DOHH2 (cell line): ENCODE data around the gene PIK3CB.

Experiments used
- H3F3A ChIP-seq: fragments of 200-600 bp; sonication (generic), shearing (Covaris generic); 2 replicates; pipeline ENCODE4 v1.6.0; 2016; ENCODE audit warnings: antibody characterized with exemption, mild to moderate bottlenecking; ENCODE audit not compliant: control insufficient read depth, insufficient read depth
- H3K27ac ChIP-seq: fragments of 200-600 bp; sonication (generic); 2 replicates; pipeline ENCODE4 v1.5.1; 2014; ENCODE audit warnings: low read depth, mild to moderate bottlenecking, low read length, moderate library complexity
- H3K27me3 ChIP-seq: fragments of 200-600 bp; sonication (generic); 2 replicates; pipeline ENCODE4 v1.6.1; 2014; ENCODE audit warnings: mild to moderate bottlenecking, low read length, mixed read lengths; ENCODE audit not compliant: control insufficient read depth
- H3K36me3 ChIP-seq: fragments of 200-600 bp; sonication (generic); 2 replicates; pipeline ENCODE4 v1.6.1; 2014; ENCODE audit warnings: mild to moderate bottlenecking, low read length, moderate library complexity, mixed read lengths; ENCODE audit not compliant: control insufficient read depth
- H3K4me1 ChIP-seq: fragments of 200-600 bp; sonication (generic); 2 replicates; pipeline ENCODE4 v1.6.1; 2014; ENCODE audit warnings: mild to moderate bottlenecking, low read length, mixed read lengths; ENCODE audit not compliant: control insufficient read depth
- H3K4me2 ChIP-seq: fragments of 200-600 bp; sonication (generic); 2 replicates; pipeline ENCODE4 v1.6.0; 2014; ENCODE audit warnings: mild to moderate bottlenecking, low read length, moderate library complexity
- H3K4me3 ChIP-seq: fragments of 200-600 bp; sonication (generic); 2 replicates; pipeline ENCODE4 v1.5.1; 2014; ENCODE audit warnings: mild to moderate bottlenecking, low read length, mixed read lengths
- H3K79me2 ChIP-seq: fragments of 200-600 bp; sonication (generic); 2 replicates; pipeline ENCODE4 v1.6.1; 2014; ENCODE audit warnings: mild to moderate bottlenecking, low read length, mixed read lengths; ENCODE audit not compliant: control insufficient read depth
- H3K9me2 ChIP-seq: fragments of 200-600 bp; sonication (generic); replicated peaks from 2 replicates; pipeline ENCODE4 v1.6.1; 2014; ENCODE audit warnings: mild to moderate bottlenecking, low read length, mixed read lengths; ENCODE audit not compliant: control insufficient read depth
- H3K9me3 ChIP-seq: fragments of 200-600 bp; sonication (generic); 2 replicates; pipeline ENCODE4 v1.6.1; 2014; ENCODE audit warnings: antibody characterized with exemption, low read length, mixed read lengths; ENCODE audit not compliant: control insufficient read depth, insufficient read depth
- H4K20me1 ChIP-seq: fragments of 200-600 bp; sonication (generic); 2 replicates; pipeline ENCODE4 v1.6.0; 2014; ENCODE audit warnings: low read depth, mild to moderate bottlenecking, antibody characterized with exemption, low read length, moderate library complexity; ENCODE audit not compliant: control insufficient read depth, insufficient read depth
- EZH2phosphoT487 ChIP-seq: fragments of 200-600 bp; sonication (generic); IDR thresholded peaks from 2 replicates; pipeline ENCODE4 v1.6.1; 2017; ENCODE audit warnings: borderline replicate concordance, mild to moderate bottlenecking, antibody characterized with exemption, low read length, moderate library complexity, mixed read lengths
- TF ChIP-seq, protein P1 (sequence below): fragments of 200-600 bp; sonication (generic); IDR thresholded peaks from one replicate; pipeline ENCODE4 v1.5.1; 2014; ENCODE audit warnings: antibody characterized with exemption, mild to moderate bottlenecking, low read depth, low read length; ENCODE audit not compliant: poor library complexity, severe bottlenecking

PIK3CB gene

DNA sequence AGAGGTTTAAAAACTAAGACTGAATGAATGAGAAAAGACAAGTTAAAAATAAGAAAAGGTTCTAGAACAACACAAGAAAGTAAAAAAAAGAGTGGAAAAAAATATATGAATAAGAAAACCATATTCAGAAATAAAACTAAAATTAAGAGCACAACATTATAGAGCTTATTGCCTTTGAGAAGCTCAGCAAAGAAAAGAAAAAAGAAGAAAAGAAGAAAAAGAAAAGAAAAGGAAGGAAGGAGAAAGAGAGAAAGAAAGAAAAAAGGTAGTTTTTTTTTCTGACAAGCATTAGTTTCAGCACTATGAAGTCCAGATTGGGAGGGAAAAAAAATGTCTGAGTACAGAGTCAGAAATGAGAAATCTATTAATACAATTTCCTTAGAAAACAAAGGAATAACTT is 144.7 kb downstream of the PIK3CB start:
- no peaks in the 10 kb centered on the region for H3K9me3 ChIP-seq
- H4K20me1 ChIP-seq: no peaks in the 10 kb centered on the region
- peaks cover 17% of the 10 kb centered on the region for H3K36me3 ChIP-seq
- no peak overlapping the region for H3K27ac ChIP-seq
- no peaks in the 10 kb centered on the region for H3K79me2 ChIP-seq
- H3K9me2 ChIP-seq: no peaks in the 10 kb centered on the region
- peaks cover 49% of the 10 kb centered on the region for H3F3A ChIP-seq
- no peak overlapping the region for H3K4me3 ChIP-seq
- no peaks in the 10 kb centered on the region for H3K27me3 ChIP-seq
- TF ChIP-seq EZH2phosphoT487: no peak
- no peak overlapping the region for H3K4me2 ChIP-seq
- H3K4me1 ChIP-seq: peaks cover 55% of the 10 kb centered on the region

DNA sequence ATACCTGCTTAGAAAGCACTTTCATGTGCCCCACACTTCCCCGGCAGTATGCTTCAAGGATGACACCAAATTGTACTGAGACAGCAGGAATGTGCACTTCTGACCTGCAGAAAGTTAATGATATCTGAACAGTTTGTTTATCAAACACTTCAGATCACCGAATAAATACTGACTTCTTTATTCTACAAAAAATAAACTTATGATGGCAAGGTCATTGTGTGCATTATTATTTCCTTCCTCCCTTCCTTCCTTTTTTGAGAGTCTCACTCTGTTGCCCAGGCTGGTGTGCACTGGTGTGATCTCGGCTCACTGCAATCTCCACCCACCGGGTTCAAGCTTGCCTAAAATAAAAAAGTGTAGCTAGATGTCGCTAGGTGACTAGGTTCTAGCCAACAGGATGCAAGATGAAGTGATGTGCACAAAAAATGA is 145.8 kb downstream of the PIK3CB start:
- Histone ChIP-seq H3K36me3 (peaks cover 11% of the 10 kb centered on the region), H3K27me3 (no peaks in the 10 kb centered on the region), H3K4me2 (peak overlapping the region; percentile 65), H3K4me3 (peak overlapping the region; percentile 48), H4K20me1 (no peaks in the 10 kb centered on the region), H3K27ac (peak overlapping the region; percentile 97), H3K9me2 (no peaks in the 10 kb centered on the region), H3K9me3 (no peaks in the 10 kb centered on the region), H3F3A (peaks cover 49% of the 10 kb centered on the region), H3K4me1 (peaks cover 67% of the 10 kb centered on the region), H3K79me2 (no peaks in the 10 kb centered on the region)
- TF ChIP-seq, protein P1, sequence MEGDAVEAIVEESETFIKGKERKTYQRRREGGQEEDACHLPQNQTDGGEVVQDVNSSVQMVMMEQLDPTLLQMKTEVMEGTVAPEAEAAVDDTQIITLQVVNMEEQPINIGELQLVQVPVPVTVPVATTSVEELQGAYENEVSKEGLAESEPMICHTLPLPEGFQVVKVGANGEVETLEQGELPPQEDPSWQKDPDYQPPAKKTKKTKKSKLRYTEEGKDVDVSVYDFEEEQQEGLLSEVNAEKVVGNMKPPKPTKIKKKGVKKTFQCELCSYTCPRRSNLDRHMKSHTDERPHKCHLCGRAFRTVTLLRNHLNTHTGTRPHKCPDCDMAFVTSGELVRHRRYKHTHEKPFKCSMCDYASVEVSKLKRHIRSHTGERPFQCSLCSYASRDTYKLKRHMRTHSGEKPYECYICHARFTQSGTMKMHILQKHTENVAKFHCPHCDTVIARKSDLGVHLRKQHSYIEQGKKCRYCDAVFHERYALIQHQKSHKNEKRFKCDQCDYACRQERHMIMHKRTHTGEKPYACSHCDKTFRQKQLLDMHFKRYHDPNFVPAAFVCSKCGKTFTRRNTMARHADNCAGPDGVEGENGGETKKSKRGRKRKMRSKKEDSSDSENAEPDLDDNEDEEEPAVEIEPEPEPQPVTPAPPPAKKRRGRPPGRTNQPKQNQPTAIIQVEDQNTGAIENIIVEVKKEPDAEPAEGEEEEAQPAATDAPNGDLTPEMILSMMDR: peak; percentile 40
- no peak for TF ChIP-seq EZH2phosphoT487

DNA sequence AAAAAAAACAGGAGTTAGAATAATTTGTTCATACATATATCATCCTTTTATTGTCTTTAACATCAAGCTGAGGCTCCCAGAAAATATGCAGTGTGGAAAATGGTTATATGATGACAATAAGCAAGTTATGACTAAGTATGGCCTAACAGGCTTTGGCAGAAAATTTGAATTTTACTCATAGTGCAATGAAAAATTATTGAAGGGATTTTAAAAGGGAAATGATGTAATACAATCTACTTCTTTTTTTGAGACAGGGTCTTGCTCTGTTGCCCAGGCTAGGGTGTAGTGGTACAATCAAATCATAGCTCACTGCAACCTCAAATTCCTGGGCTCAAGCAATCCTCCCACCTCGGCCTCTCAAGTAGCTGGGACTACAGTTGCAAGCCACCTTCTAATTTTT is 147.5 kb downstream of the PIK3CB start:
- Histone ChIP-seq H3K27ac (peak overlapping the region; percentile 97), H3F3A (peaks cover 56% of the 10 kb centered on the region), H3K9me3 (no peaks in the 10 kb centered on the region), H3K9me2 (no peaks in the 10 kb centered on the region), H3K79me2 (no peaks in the 10 kb centered on the region), H3K4me3 (peak overlapping the region; percentile 51), H4K20me1 (no peaks in the 10 kb centered on the region), H3K4me1 (peaks cover 83% of the 10 kb centered on the region), H3K4me2 (peak overlapping the region; percentile 68), H3K27me3 (no peaks in the 10 kb centered on the region), H3K36me3 (peaks cover 19% of the 10 kb centered on the region)
- TF ChIP-seq, protein P1: no peak
- TF ChIP-seq EZH2phosphoT487: no peak

DNA sequence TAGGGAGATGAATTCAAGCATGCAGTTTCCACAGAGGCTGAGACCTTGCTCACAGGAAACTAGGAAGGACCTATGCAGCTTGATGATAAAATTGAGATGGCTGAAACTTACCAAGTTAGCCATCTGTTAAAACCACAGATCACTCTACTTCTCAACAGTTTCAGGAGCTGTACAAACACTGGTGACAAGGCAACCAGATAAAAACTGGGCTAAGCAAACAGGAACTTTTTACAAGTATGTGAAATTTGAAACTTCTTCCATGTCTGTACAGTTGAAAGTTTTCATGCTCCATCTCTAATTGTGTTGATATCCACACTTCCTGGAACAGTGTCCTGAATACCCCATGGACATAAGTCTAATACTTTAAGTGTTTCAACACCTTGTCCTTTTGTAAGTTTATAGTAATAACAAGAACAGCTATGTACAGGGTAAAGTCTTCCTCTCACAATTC is 147.9 kb downstream of the PIK3CB start:
- Histone ChIP-seq H4K20me1 (no peaks in the 10 kb centered on the region), H3K9me2 (no peaks in the 10 kb centered on the region), H3K9me3 (no peaks in the 10 kb centered on the region), H3K4me1 (peaks cover 87% of the 10 kb centered on the region), H3K27ac (peak overlapping the region; percentile 97), H3K4me3 (peak overlapping the region; percentile 51), H3K27me3 (no peaks in the 10 kb centered on the region), H3K36me3 (peaks cover 20% of the 10 kb centered on the region), H3F3A (peaks cover 56% of the 10 kb centered on the region), H3K4me2 (peak overlapping the region; percentile 68), H3K79me2 (no peaks in the 10 kb centered on the region)
- TF ChIP-seq, protein P1: no peak
- TF ChIP-seq EZH2phosphoT487: no peak
